Esophagus squamous epithelium (tissue), 4 donors: ENCODE data around the gene NR5A2.

ENCODE experiments used
- CTCF ChIP-seq, 6 experiments: fragments of 450-650 bp in 4 of 6; fragments of 200-600 bp in 2 of 6; sonication (generic) in 2 of 6; IDR thresholded peaks; one replicate each; pipeline ENCODE4 v1.5.1; 2016 to 2019; ENCODE audit warnings: antibody characterized with exemption in 6 of 6, mild to moderate bottlenecking in 4 of 6, moderate library complexity in 4 of 6
- POLR2A ChIP-seq, 4 donors: fragments of 450-650 bp; IDR thresholded peaks; one replicate each; pipeline ENCODE4 v1.6.1; 2017; ENCODE audit warnings: antibody characterized with exemption in 4 of 4, mild to moderate bottlenecking in 4 of 4, moderate library complexity in 3 of 4

- TF ChIP-seq CTCF (IDR thresholded peaks at IDR 0.05) (no peak), POLR2A (IDR thresholded peaks at IDR 0.05) (no peak)
These were observed 124.8 kb downstream of the NR5A2 start for GRCh38 chr1:200152336-200152735.
